Gastroesophageal sphincter (tissue), 3 donors: ENCODE results near the gene DHX34.

ENCODE experiments used
- POLR2A ChIP-seq, 2 donors: fragments of 450-650 bp; IDR thresholded peaks; one replicate each; pipeline ENCODE4 v1.6.1; 2017; ENCODE audit warnings: antibody characterized with exemption in 2 of 2, mild to moderate bottlenecking in 2 of 2, moderate library complexity in 1 of 2
- POLR2AphosphoS5 ChIP-seq: sonication (generic); formaldehyde crosslinking; IDR thresholded peaks from one replicate; pipeline ENCODE4 v1.6.1; 2017; ENCODE audit warnings: antibody characterized with exemption
- TF ChIP-seq, protein P1 (sequence below), 4 experiments: fragments of 200-600 bp in 2 of 4; fragments of 450-650 bp in 2 of 4; sonication (generic) in 1 of 4; IDR thresholded peaks; one replicate each; pipeline ENCODE4 v1.5.1; 2017 to 2019; ENCODE audit warnings: antibody characterized with exemption in 4 of 4, mild to moderate bottlenecking in 2 of 4, moderate library complexity in 2 of 4

DNA sequence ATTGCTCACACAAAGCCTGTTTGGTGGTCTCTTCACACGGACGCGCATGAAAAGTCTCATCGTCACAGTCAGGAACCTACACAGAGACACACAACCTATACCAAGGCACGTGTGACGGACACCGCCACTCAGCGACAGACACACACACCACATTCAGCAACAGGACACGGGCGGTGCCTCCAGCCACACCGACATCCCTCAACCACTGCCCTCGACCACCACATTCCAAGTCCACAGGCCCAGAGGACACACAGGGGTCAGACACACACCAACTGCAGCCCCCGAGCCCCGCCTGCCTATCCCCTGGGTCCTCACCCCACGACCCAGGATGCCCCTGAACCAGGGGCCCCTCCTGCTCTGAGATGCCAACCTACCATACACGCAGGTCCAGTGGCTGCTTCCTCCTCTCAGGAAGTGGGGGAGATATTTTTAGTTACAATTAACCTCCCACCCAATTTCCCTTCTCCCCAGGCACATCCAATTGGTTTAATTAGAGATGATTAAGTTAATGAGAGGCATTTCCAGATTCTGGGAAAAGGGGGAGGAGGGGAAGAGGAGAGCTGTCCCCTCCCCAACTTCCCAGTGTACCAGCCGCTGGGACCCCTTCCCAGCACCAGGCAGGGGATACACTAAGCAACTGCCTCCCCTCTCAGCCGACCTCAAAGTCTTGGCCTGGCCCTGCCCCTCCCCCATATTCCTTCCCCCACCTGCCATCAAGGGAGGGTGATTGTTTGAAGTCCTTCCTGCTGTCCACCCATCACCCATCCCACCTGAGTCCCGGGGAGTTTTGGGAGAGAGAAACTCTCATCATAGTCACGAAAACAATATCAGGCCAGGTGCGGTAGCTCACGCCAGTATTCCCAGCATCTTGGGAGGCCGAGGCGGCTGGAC, 49.8 kb downstream of the DHX34 start:
- TF ChIP-seq POLR2A (IDR thresholded peaks at IDR 0.05), result no peak
- TF ChIP-seq, protein P1, sequence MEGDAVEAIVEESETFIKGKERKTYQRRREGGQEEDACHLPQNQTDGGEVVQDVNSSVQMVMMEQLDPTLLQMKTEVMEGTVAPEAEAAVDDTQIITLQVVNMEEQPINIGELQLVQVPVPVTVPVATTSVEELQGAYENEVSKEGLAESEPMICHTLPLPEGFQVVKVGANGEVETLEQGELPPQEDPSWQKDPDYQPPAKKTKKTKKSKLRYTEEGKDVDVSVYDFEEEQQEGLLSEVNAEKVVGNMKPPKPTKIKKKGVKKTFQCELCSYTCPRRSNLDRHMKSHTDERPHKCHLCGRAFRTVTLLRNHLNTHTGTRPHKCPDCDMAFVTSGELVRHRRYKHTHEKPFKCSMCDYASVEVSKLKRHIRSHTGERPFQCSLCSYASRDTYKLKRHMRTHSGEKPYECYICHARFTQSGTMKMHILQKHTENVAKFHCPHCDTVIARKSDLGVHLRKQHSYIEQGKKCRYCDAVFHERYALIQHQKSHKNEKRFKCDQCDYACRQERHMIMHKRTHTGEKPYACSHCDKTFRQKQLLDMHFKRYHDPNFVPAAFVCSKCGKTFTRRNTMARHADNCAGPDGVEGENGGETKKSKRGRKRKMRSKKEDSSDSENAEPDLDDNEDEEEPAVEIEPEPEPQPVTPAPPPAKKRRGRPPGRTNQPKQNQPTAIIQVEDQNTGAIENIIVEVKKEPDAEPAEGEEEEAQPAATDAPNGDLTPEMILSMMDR (IDR thresholded peaks at IDR 0.05), result no peak
- TF ChIP-seq POLR2AphosphoS5, result no peak
